22Rv1 (cell line): ENCODE data around the gene CALCOCO2.

Experiments
- CTCF ChIP-seq: fragments of 450-650 bp; IDR thresholded peaks from 2 replicates; pipeline ENCODE4 v1.5.1; 2017; ENCODE audit warnings: mild to moderate bottlenecking
- ZFX ChIP-seq: fragments of 450-650 bp; IDR thresholded peaks from 2 replicates; pipeline ENCODE4 v1.6.1; 2017; ENCODE audit warnings: antibody characterized with exemption, borderline replicate concordance

- TF ChIP-seq CTCF (no peak), ZFX (no peak)
Measured at GRCh38 chr17:48871035-48871550, 40.3 kb downstream of the CALCOCO2 start.
